22Rv1 (cell line): ENCODE results near the gene RRAD.

Experiments used
- H3K27ac ChIP-seq: fragments of 450-650 bp; 2 replicates; pipeline ENCODE4 v1.5.1; 2017
- CTCF ChIP-seq: fragments of 450-650 bp; IDR thresholded peaks from 2 replicates; pipeline ENCODE4 v1.5.1; 2017; ENCODE audit warnings: mild to moderate bottlenecking
- ZFX ChIP-seq: fragments of 450-650 bp; IDR thresholded peaks from 2 replicates; pipeline ENCODE4 v1.6.1; 2017; ENCODE audit warnings: antibody characterized with exemption, borderline replicate concordance

Gene RRAD

GRCh38 chr16:66954097-66954659 is 28.8 kb upstream of the RRAD start:
- TF ChIP-seq CTCF: peak; percentile 85
- TF ChIP-seq ZFX: no peak
- H3K27ac ChIP-seq: peak overlapping the region; percentile 22; the same call in 1 of the 2 replicates

- TF ChIP-seq ZFX (no peak), CTCF (no peak)
Measured at GRCh38 chr16:66953462-66954096, 28.2 kb upstream of the RRAD start.

GRCh38 chr16:66952430-66953110 is 27.2 kb upstream of the RRAD start:
- no peak overlapping the region for H3K27ac ChIP-seq
- TF ChIP-seq CTCF (no peak), ZFX (no peak)

More at GRCh38 chr16:66953462-66954096, 28.2 kb upstream of the RRAD start:
- peak overlapping the region; percentile 22; the same call in 1 of the 2 replicates for H3K27ac ChIP-seq

- H3K27ac ChIP-seq: no peak overlapping the region
- TF ChIP-seq ZFX (no peak), CTCF (no peak)
Measured at GRCh38 chr16:66950971-66951790, 25.8 kb upstream of the RRAD start.

- TF ChIP-seq CTCF (no peak), ZFX (no peak)
- H3K27ac ChIP-seq: no peak overlapping the region
Measured at GRCh38 chr16:66950437-66950836, 25.1 kb upstream of the RRAD start.

GRCh38 chr16:66949472-66949871 is 24.1 kb upstream of the RRAD start:
- TF ChIP-seq ZFX (no peak), CTCF (no peak)

More at GRCh38 chr16:66949472-66949871, 24.1 kb upstream of the RRAD start:
- no peak overlapping the region for H3K27ac ChIP-seq
